ENCODE results near the gene DLEC1.

The DLEC1 gene

GRCh38 chr3:38126121-38126892 lies 87.3 kb downstream of the DLEC1 start:
- no peak for DNase-seq (ENCODE audit: low read depth)
- H3K4me3 ChIP-seq (ENCODE audit: control insufficient read depth, low read depth, low read length) = no peak overlapping the region
- TF ChIP-seq, protein P1, sequence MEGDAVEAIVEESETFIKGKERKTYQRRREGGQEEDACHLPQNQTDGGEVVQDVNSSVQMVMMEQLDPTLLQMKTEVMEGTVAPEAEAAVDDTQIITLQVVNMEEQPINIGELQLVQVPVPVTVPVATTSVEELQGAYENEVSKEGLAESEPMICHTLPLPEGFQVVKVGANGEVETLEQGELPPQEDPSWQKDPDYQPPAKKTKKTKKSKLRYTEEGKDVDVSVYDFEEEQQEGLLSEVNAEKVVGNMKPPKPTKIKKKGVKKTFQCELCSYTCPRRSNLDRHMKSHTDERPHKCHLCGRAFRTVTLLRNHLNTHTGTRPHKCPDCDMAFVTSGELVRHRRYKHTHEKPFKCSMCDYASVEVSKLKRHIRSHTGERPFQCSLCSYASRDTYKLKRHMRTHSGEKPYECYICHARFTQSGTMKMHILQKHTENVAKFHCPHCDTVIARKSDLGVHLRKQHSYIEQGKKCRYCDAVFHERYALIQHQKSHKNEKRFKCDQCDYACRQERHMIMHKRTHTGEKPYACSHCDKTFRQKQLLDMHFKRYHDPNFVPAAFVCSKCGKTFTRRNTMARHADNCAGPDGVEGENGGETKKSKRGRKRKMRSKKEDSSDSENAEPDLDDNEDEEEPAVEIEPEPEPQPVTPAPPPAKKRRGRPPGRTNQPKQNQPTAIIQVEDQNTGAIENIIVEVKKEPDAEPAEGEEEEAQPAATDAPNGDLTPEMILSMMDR (IDR thresholded peaks at IDR 0.05; ENCODE audit: control insufficient read depth, insufficient read depth, low read depth, low read length, missing control alignments) = no peak

- TF ChIP-seq, protein P1 (IDR thresholded peaks at IDR 0.05; ENCODE audit: control insufficient read depth, insufficient read depth, low read depth, low read length, missing control alignments) = no peak
- no peak overlapping the region for H3K4me3 ChIP-seq (ENCODE audit: control insufficient read depth, low read depth, low read length)
- no peak for DNase-seq (ENCODE audit: low read depth)
Measured at GRCh38 chr3:38127611-38128302, 88.7 kb downstream of the DLEC1 start.

GRCh38 chr3:38128303-38128655 lies 89.3 kb downstream of the DLEC1 start:
- no peak overlapping the region for H3K4me3 ChIP-seq (ENCODE audit: control insufficient read depth, low read depth, low read length)
- DNase-seq (ENCODE audit: low read depth) = no peak
- TF ChIP-seq, protein P1 (IDR thresholded peaks at IDR 0.05; ENCODE audit: control insufficient read depth, insufficient read depth, low read depth, low read length, missing control alignments) = no peak

DNA sequence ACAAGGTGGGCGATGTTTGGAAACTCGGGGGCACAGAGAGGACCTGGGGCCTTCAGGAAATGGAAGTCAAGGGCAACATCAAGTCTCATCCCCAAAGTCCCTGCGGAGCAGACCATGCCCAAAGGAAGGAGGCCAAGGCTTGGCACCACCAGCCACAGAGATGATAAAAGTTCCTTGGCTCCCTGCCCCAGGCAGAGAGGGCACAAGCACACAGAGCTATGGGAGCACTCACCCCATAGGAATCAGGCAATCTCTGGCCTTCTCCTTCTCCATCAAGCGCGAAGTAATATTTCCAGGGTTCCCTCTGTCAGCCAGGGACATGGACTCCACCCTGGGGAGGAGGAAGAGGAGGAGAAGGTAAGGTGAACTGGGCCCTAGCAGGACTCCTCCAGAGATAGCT lies 90.0 kb downstream of the DLEC1 start:
- H3K4me3 ChIP-seq (ENCODE audit: control insufficient read depth, low read depth, low read length) = no peak overlapping the region
- no peak for DNase-seq (ENCODE audit: low read depth)
- TF ChIP-seq, protein P1 (IDR thresholded peaks at IDR 0.05; ENCODE audit: control insufficient read depth, insufficient read depth, low read depth, low read length, missing control alignments) = no peak

DNA sequence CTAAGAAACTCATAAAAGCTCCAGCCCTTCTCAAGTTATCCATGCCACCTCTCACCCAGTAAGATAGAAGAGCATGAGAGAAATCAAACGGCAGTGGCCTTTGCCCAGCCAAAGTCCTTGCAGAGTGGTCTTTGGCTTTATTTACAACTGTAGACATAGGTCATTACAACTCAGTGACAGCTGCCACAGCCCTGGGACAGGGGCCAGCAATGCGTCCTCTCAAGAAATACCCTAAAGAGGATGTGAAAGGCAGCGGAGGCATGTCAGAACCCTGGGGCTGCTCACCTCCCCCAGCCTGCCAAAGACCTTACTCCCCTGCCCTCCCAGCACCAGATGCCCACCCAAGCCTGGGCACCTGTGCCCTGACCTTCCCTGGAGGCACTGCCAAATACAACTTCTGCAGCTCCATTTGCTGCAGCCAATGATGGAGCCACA lies 91.6 kb downstream of the DLEC1 start:
- TF ChIP-seq, protein P1 (IDR thresholded peaks at IDR 0.05; ENCODE audit: control insufficient read depth, insufficient read depth, low read depth, low read length, missing control alignments) = no peak
- H3K4me3 ChIP-seq (ENCODE audit: control insufficient read depth, low read depth, low read length) = no peak overlapping the region
- DNase-seq (ENCODE audit: low read depth) = no peak

DNA sequence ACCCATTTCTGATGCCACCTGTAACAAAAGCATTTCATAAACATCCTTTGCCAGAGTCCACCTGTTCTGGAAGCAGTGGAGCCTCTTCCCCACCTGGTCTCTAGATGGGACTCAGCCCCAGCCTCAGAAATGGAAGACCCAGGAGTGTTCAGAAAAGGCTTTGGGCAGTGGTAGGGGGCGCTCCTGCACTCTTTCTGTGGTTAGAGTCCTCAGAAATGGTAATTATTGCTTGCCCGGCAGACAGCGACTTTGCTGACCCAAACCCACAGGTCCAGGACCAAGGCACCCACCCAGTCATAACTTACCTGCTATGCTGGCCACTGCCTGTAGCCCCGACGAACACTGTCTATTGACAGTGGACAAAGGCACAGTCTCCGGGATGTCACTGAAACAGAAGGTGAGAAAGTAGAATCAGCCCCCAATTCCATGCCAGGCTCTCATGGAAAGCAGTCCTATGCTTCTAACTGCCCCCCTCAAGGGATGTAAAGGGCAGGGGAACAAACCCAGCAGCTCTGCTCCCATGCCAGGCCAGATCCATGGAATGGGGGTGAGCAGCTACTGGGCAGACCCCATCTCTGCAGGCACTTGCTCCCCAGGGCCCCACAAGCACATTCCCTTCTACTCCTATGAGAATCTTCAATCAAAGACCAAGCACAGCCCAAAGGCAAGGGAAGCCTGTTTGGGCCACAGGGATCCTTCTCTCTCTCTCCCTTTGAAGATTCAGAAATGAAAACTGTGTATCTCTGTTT lies 92.8 kb downstream of the DLEC1 start:
- TF ChIP-seq, protein P1 (IDR thresholded peaks at IDR 0.05; ENCODE audit: control insufficient read depth, insufficient read depth, low read depth, low read length, missing control alignments) = peak; percentile 62
- H3K4me3 ChIP-seq (ENCODE audit: control insufficient read depth, low read depth, low read length) = no peak overlapping the region
- DNase-seq (ENCODE audit: low read depth) = no peak

Measured in AG09309 (cell line).